HFF-Myc (cell line): Measurements from ENCODE around the gene ARL5A.

Experiments used
- DNase-seq: peaks from one replicate; pipeline ENCODE4 v3.0.0-alpha.2; 2011; ENCODE audit warnings: low read depth; ENCODE audit errors: extremely low read depth
- H3K4me3 ChIP-seq: replicated peaks from 2 replicates; pipeline ENCODE4 v1.5.1; 2011; ENCODE audit warnings: low read depth, mild to moderate bottlenecking, control low read depth, low read length
- TF ChIP-seq, protein P1 (sequence below): IDR thresholded peaks from 2 replicates; pipeline ENCODE4 v1.5.1; 2012; ENCODE audit warnings: mild to moderate bottlenecking, low read depth, low read length, control low read depth; ENCODE audit errors: missing control alignments

The ARL5A gene

GRCh38 chr2:151758744-151759143 lies 69.5 kb downstream of the ARL5A start:
- no peak for DNase-seq
- TF ChIP-seq, protein P1, sequence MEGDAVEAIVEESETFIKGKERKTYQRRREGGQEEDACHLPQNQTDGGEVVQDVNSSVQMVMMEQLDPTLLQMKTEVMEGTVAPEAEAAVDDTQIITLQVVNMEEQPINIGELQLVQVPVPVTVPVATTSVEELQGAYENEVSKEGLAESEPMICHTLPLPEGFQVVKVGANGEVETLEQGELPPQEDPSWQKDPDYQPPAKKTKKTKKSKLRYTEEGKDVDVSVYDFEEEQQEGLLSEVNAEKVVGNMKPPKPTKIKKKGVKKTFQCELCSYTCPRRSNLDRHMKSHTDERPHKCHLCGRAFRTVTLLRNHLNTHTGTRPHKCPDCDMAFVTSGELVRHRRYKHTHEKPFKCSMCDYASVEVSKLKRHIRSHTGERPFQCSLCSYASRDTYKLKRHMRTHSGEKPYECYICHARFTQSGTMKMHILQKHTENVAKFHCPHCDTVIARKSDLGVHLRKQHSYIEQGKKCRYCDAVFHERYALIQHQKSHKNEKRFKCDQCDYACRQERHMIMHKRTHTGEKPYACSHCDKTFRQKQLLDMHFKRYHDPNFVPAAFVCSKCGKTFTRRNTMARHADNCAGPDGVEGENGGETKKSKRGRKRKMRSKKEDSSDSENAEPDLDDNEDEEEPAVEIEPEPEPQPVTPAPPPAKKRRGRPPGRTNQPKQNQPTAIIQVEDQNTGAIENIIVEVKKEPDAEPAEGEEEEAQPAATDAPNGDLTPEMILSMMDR, result no peak
- H3K4me3 ChIP-seq, result no peak overlapping the region

DNA sequence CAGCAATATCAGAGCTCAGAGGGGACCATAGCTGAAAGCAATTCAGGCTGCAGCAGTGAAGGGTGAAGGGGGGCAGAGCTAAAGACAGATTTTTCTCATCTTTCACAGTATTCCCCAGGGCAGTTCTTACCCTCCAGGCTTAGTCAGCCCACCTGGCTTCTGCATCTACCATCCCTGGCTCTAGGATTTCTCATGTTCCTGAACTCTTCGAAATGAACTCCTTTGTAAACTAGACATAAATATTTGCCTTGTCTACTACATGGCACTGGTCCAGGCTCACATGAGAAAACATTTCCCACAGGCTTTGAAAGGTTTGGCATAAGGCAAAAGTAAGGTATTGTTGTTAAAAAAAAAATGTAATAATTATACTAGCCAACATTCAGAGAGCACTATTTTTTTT lies 70.4 kb downstream of the ARL5A start:
- no peak for DNase-seq
- TF ChIP-seq, protein P1, result no peak
- no peak overlapping the region for H3K4me3 ChIP-seq

GRCh38 chr2:151756820-151757219 lies 71.4 kb downstream of the ARL5A start:
- TF ChIP-seq, protein P1, result no peak
- H3K4me3 ChIP-seq, result no peak overlapping the region
- DNase-seq, result no peak

DNA sequence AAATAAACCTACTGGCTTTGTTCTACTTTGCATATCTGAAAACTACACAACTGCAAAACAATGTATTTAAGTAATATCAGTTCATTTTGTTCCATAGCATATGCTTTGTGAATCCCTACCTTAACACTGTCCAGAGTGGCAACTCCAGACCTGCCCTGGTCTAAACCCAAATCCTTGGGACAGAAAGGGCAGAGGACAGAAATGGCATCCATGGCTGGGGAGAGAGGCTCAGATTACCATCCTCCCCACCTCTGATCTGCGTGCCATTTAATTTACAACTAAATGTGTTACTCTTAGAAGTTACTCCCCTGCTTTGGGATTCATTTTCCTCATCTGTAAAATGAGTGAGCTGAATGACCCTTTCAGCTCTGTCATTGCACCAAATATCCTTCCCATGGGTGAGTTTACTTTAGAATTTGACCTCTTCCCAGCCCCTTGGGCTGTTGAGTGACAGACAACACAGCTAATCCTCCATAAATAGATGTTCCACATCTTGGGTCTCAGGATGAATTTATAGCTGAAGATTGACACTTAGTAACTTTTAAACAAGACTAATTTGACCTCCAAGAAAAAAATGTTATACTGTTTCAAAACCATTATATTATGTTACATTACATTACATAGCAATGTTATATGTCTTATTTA lies 73.8 kb downstream of the ARL5A start:
- no peak overlapping the region for H3K4me3 ChIP-seq
- no peak for DNase-seq
- TF ChIP-seq, protein P1, result no peak

DNA sequence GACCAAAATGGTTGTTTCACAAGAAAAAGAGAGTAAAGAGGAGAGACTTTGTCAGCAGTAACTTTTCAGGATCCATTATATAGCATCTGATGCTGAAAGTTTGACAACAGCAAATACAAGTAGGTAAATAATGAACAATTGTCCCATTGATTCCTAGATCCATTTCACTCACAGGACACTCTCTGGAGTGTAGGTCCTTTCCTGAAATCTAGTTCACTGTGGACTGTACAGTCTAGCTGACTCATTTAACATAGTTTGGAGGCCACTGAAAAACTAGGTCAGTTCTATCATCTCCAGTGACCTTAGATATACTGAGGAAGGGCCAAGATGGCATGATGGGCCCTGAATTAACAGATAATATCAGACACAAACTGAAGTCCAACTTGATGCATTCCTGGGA lies 74.7 kb downstream of the ARL5A start:
- no peak for DNase-seq
- no peak overlapping the region for H3K4me3 ChIP-seq
- TF ChIP-seq, protein P1, result no peak
